ENCODE data around the gene ARMC10. TPM values are rescaled to one million over a fixed set of nuclear protein-coding genes. Genes with fewer than 3 reads are reported as not detected.
A peak's percentile ranks its signal among the peaks of the same experiment; 100 is the strongest.

The ARMC10 gene
- total RNA-seq, 1 experiment from 2014 or later, result 23.3 TPM

- no peaks in the 10 kb centered on the region for H3K9me2 ChIP-seq (replicated peaks; ENCODE audit: low read length)
- ChIA-PET POLR2A (ENCODE audit: unreplicated experiment) (no interaction called here), CTCF (no interaction called here)
- intact Hi-C loops (cut with micrococcal nuclease), result no loop called here
- DNase-seq, result no peak
- H3F3A ChIP-seq (ENCODE audit: low read length, unreplicated experiment), result no peaks in the 10 kb centered on the region
- H3K27me3 ChIP-seq (ENCODE audit: low read length), result no peaks in the 10 kb centered on the region
- H3K79me2 ChIP-seq (ENCODE audit: low read length), result no peaks in the 10 kb centered on the region
- no peak for ATAC-seq
- H3K36me3 ChIP-seq (ENCODE audit: low read depth, low read length), result peaks cover 12% of the 10 kb centered on the region
- H3K4me3 ChIP-seq (ENCODE audit: low read length), result no peak overlapping the region
- H3K9me3 ChIP-seq (ENCODE audit: low read length), result no peaks in the 10 kb centered on the region
- H3K27ac ChIP-seq (ENCODE audit: low read length), result no peak overlapping the region
- no peaks in the 10 kb centered on the region for H4K20me1 ChIP-seq (ENCODE audit: low read length)
- no peak overlapping the region for H3K4me2 ChIP-seq (ENCODE audit: low read length)
- no peak overlapping the region for H3K9ac ChIP-seq (ENCODE audit: low read length)
- TF ChIP-seq CTCF (conservative IDR thresholded peaks at IDR 0.05; ENCODE audit: low read depth, low read length) (no peak), EZH2 (IDR thresholded peaks at IDR 0.05; ENCODE audit: low read length, unreplicated experiment) (no peak), EZH2phosphoT487 (IDR thresholded peaks at IDR 0.05; ENCODE audit: borderline replicate concordance, low read length) (no peak)
- H3K4me1 ChIP-seq (ENCODE audit: insufficient read depth, low read length), result no peaks in the 10 kb centered on the region; the same call in 1 of the 2 replicates
- no peak overlapping the region for H2AFZ ChIP-seq (ENCODE audit: low read length)
- BruUV-seq (replicated peaks), result no TSS peak
Measured at GRCh38 chr7:103120362-103120761, 45.4 kb downstream of the ARMC10 start.

GRCh38 chr7:103121641-103122040 is 46.7 kb downstream of the ARMC10 start:
- no TSS peak for BruUV-seq (replicated peaks)

More at GRCh38 chr7:103121641-103122040, 46.7 kb downstream of the ARMC10 start:
- ChIA-PET CTCF (no interaction called here), POLR2A (ENCODE audit: unreplicated experiment) (no interaction called here)
- intact Hi-C loops (cut with micrococcal nuclease), result no loop called here
- Histone ChIP-seq H3F3A (ENCODE audit: low read length, unreplicated experiment) (no peaks in the 10 kb centered on the region), H2AFZ (ENCODE audit: low read length) (no peak overlapping the region), H3K4me1 (ENCODE audit: insufficient read depth, low read length) (no peaks in the 10 kb centered on the region; the same call in 1 of the 2 replicates), H3K79me2 (ENCODE audit: low read length) (no peaks in the 10 kb centered on the region), H3K9me3 (ENCODE audit: low read length) (no peaks in the 10 kb centered on the region), H3K4me3 (ENCODE audit: low read length) (no peak overlapping the region), H3K27ac (ENCODE audit: low read length) (no peak overlapping the region), H3K36me3 (ENCODE audit: low read depth, low read length) (peaks cover 13% of the 10 kb centered on the region), H4K20me1 (ENCODE audit: low read length) (no peaks in the 10 kb centered on the region), H3K9ac (ENCODE audit: low read length) (no peak overlapping the region), H3K9me2 (replicated peaks; ENCODE audit: low read length) (no peaks in the 10 kb centered on the region), H3K27me3 (ENCODE audit: low read length) (no peaks in the 10 kb centered on the region), H3K4me2 (ENCODE audit: low read length) (no peak overlapping the region)
- DNase-seq (no peak), ATAC-seq (peak; percentile 72)
- TF ChIP-seq EZH2 (IDR thresholded peaks at IDR 0.05; ENCODE audit: low read length, unreplicated experiment), result no peak
- TF ChIP-seq CTCF (conservative IDR thresholded peaks at IDR 0.05; ENCODE audit: low read depth, low read length), result no peak
- no peak for TF ChIP-seq EZH2phosphoT487 (IDR thresholded peaks at IDR 0.05; ENCODE audit: borderline replicate concordance, low read length)
